ENCODE results near the gene ABCA4. TPM values are rescaled to one million over a fixed set of nuclear protein-coding genes. Genes with fewer than 3 reads are reported as not detected.
"Not testable (repeated sequence)": the region's sequence is repeated elsewhere in the genome, so short reads cannot be mapped to it uniquely, and the experiment has no call there.

Gene ABCA4
- not detected for total RNA-seq

DNA sequence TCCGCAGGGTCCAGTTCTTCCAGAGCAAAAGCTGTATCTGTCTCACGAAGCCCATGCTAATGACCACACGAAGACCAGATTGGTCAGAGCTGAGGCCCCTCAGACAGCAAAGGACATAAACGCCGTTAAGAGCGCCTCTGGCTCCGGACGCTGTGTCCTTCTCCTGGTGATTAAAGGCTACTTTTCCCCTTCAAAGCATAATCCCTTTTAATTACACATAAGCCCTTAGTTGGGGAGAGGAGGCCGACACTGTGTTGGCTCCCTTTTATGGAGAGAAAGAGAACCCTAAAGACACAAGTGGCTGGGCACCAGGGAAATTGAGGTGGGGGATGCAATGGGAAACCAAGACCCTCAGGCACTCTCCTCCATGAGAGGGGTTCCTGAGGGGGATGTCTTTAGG, at the start of gene ABCA4:
ABCA4 (minus strand) TSS at position 158 of the 400 bp plus-strand sequence; CDS start at position 55, 103 bp downstream.
- ATAC-seq, result no peak
- H3K36me3 Mint-ChIP-seq, result no peaks in the 10 kb centered on the region

DNA sequence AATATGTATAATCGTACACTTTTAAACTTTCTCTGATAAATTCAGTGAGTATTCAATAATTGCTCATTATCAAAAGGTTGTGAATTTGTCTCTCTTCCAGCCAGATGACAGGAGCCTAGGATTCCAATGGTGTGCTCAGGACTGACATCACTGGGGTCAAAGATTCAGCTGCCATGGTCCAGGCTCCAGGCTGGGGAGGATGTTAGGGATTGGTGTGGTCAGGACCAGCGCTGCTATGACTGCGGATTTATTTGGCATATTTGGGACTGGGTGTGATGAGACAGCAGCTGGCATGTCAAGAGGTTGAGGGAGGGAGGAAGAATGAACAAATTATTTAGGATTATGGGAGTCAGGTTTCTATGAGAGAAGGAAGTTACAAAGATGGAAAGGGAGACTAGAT, 48.2 kb upstream of the ABCA4 start:
- DNase-seq (ENCODE audit: low spot score in 2 of 2) (no peak), ATAC-seq (no peak)
- H3K27ac Mint-ChIP-seq, result no peak overlapping the region
- no peaks in the 10 kb centered on the region for H3K9me3 Mint-ChIP-seq
- H3K36me3 Mint-ChIP-seq, result no peaks in the 10 kb centered on the region

More for the DNA sequence above, at the start of gene ABCA4:
- H3K27ac Mint-ChIP-seq, result no peak within 1 kb of the TSS
- no peak for DNase-seq (ENCODE audit: low spot score in 2 of 2)
- no peaks in the 10 kb centered on the region for H3K9me3 Mint-ChIP-seq

DNA sequence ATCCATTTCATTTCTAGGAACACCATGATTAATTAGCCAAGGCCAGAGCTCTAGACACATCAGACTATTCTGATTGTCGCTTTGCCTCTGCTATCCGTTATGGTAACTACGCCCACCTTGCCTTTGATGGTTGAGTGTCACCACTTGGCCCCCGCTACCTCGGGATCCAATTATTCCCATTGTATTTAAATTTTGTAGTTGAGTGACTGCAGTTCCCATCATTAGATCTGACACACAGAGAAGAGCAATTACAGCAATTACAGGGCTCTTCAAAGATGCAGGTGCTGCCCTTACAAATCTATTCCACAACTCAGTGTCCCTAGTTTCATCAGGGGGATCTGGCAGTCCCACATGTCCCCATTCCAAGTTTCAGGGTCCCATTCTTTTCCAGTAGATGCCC, 44.9 kb upstream of the ABCA4 start:
- H3K27ac Mint-ChIP-seq, result no peak overlapping the region
- DNase-seq (ENCODE audit: low spot score in 2 of 2) (no peak), ATAC-seq (no peak)
- H3K36me3 Mint-ChIP-seq, result no peaks in the 10 kb centered on the region
- H3K9me3 Mint-ChIP-seq, result no peaks in the 10 kb centered on the region

DNA sequence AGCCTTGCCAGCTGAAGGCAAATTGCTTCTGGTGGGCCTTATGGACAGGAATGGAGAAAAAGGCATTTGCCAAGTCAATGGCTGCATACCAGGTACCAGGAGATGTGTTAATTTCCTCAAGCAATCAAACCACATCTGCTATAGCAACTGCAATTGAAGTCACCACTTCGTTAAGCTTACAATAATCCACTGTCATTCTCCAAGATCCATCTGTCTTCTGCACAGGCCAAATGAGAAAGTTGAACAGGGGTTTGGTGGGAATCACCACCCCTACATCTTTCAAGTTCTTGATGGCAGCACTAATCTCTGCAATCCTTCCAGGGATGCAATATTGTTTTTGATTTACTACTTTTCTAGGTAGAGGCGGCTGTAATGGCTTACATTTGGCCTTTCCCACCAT, 43.9 kb upstream of the ABCA4 start:
- not testable (repeated sequence) for ATAC-seq; H3K36me3 Mint-ChIP-seq; DNase-seq (ENCODE audit: low spot score in 2 of 2); H3K9me3 Mint-ChIP-seq; H3K27ac Mint-ChIP-seq

DNA sequence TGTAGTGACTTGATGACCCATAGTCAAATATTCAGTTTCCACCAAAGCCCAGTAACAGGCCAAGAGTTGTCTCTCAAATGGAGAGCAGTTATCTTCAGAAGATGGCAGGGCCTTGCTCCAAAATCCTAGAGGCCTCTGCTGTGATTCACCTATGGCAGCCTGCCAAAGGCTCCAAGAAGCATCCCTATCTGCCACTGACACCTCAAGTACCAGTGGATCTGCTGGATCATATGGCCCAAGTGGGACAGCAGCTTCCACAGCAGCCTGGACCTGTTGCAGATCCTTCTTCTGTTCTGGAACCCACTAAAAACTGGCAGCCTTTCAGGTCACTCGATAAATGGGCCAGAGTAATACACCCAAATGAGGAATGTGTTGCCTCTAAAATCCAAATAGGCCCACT, 43.2 kb upstream of the ABCA4 start:
- not testable (repeated sequence) for H3K9me3 Mint-ChIP-seq; DNase-seq (ENCODE audit: low spot score in 2 of 2); H3K27ac Mint-ChIP-seq; ATAC-seq; H3K36me3 Mint-ChIP-seq

DNA sequence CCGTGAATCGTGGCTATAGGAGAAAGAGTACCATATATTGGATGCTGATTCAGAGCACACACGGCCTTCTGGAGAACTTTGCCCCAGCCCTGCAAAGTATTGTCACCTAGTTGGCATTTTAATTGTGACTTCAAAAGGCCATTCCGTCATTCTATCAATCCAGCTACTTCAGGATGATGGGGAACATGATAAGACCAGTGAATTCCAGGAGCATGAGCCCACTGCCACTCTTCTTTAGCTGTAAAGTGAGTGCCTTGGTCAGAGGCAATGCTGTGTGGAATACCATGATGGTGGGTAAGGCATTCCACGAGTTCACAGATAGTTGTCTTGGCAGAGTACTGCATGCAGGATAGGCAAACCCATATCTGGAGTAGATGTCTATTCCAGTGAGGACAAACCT, 42.3 kb upstream of the ABCA4 start:
- ATAC-seq; H3K36me3 Mint-ChIP-seq; DNase-seq (ENCODE audit: low spot score in 2 of 2); H3K27ac Mint-ChIP-seq; H3K9me3 Mint-ChIP-seq: not testable (repeated sequence)

DNA sequence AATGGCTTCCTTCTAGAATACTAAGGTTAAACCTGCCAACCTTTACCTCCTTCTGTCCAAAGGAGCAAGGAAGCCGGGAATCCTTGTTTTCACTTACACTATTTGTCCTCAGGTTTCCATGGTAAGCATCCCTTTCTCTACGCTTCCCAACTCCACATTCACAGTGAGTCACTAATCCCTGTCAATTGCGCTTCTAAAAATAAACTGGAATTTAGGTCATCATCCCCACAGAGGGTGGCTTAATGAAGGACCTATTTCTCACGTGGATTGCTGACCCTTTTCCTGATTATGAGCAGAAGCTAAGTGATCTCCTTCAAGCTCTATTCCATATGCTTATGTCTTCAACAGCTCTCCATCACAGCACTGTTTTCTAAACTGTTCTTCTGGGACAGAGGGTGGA, 39.9 kb upstream of the ABCA4 start:
- ATAC-seq, result no peak
- no peak overlapping the region for H3K27ac Mint-ChIP-seq
- no peaks in the 10 kb centered on the region for H3K36me3 Mint-ChIP-seq
- DNase-seq (ENCODE audit: low spot score in 2 of 2), result no peak
- H3K9me3 Mint-ChIP-seq, result no peaks in the 10 kb centered on the region

DNA sequence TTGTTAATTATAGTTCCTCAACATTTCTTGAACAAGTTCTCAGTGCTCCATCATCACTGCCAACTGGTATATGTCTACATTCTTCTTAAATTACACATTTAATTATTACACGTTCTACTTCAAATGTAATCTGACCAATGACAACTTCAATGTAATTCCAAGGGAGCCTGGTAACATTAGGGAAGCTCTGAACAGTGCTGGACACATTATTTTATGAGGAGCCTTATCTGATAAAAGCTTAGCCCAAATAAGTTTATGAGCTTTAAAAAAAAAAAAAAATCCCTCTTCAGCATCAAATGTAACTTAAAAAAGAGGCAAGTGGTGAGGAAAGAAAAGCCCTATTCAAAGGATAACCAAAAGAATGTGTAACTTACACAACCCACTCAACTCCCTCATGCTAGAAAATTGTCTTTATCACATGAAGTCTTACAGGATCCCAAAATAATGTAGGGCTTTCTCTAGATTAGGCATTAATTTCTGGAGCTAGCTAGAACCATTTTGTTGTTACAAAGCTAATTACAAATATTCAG, 35.2 kb upstream of the ABCA4 start:
- no peaks in the 10 kb centered on the region for H3K36me3 Mint-ChIP-seq
- H3K9me3 Mint-ChIP-seq, result no peaks in the 10 kb centered on the region
- no peak for ATAC-seq

DNA sequence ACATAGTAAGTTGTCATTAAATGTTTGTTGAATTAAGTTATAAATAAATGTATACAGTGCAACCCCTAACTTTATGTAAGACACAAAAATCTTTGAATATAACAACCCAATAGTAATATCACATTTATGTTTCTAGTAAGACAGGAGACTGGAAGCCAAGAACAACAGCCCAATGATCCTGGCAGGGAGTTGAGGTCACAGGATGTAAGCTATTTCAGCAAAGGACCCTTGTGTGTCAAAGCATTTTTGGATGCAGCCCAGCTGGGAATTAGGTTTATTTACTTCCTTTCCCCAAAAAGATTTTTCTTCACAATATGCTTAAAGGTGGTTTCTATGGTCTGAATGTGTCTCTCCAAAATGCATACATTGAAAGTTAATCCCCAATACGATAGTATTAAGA, 34.0 kb upstream of the ABCA4 start:
- no peak for DNase-seq (ENCODE audit: low spot score in 2 of 2)
- no peak for ATAC-seq
- no peak overlapping the region for H3K27ac Mint-ChIP-seq
- H3K36me3 Mint-ChIP-seq, result no peaks in the 10 kb centered on the region
- no peaks in the 10 kb centered on the region for H3K9me3 Mint-ChIP-seq

More for the DNA sequence above, 35.2 kb upstream of the ABCA4 start:
- no peak overlapping the region for H3K27ac Mint-ChIP-seq
- DNase-seq (ENCODE audit: low spot score in 2 of 2), result no peak

DNA sequence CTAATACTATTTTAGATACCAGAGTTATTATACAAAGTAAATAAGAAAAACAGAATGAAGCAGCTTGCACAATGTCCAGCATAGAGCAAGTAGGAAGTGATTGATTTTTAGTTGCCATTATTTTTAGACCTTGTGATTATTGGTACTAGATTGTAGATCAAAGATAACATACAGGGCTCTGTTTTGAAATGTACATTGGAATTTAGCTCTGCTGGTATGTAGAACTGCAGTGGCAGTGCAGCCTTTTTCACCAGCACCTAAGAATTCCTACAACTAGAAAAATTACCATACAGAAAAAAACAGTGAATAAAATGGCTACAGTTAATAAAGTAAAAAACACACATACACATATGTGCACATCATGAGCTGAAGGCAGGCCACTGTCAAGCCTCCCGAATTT, 32.2 kb upstream of the ABCA4 start:
- Mint-ChIP-seq H3K36me3 (no peaks in the 10 kb centered on the region), H3K9me3 (no peaks in the 10 kb centered on the region), H3K27ac (no peak overlapping the region)
- ATAC-seq, result no peak
- no peak for DNase-seq (ENCODE audit: low spot score in 2 of 2)

DNA sequence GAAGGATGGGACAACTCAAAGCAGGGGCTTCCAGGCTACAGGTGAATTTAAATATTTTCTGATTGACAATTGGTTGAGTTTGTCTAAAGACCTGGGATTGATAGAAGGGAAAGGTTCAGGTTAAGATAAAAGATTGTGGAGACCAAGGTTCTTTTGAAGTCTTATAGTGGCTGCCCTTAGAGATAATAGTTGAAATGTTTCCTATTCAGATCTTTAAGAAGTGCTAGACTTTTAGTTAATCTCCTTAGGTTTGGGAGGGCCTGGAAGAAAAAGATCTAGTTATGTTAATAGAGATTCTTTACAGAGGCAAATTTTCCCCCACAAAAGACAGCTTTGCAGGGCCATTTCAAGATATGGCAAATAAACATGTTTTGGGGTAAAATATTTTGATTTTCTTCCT, 28.2 kb upstream of the ABCA4 start:
- H3K9me3 Mint-ChIP-seq; H3K36me3 Mint-ChIP-seq; ATAC-seq; H3K27ac Mint-ChIP-seq; DNase-seq (ENCODE audit: low spot score in 2 of 2): not testable (repeated sequence)

DNA sequence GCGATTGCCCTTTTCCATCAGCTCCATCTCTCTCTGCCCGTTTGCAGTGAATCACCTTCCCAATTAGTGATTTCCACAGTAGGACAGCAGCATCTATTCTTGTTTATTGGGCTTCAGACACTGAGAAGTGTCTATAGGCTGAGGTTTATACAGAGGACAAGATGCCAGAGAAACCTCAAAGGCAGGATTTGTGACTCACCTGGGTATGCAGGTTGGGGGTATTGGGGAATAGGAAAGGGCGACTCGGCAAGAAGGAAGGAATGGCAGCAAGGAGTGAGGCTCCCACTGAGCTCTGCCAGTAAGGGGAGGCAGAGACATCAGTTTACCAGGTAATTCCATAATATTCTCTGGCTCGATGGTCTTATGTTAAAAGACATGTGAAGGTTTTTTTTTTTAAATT, 25.3 kb upstream of the ABCA4 start:
- no peak for ATAC-seq
- Mint-ChIP-seq H3K9me3 (no peaks in the 10 kb centered on the region), H3K36me3 (no peaks in the 10 kb centered on the region), H3K27ac (no peak overlapping the region)
- no peak for DNase-seq (ENCODE audit: low spot score in 2 of 2)

DNA sequence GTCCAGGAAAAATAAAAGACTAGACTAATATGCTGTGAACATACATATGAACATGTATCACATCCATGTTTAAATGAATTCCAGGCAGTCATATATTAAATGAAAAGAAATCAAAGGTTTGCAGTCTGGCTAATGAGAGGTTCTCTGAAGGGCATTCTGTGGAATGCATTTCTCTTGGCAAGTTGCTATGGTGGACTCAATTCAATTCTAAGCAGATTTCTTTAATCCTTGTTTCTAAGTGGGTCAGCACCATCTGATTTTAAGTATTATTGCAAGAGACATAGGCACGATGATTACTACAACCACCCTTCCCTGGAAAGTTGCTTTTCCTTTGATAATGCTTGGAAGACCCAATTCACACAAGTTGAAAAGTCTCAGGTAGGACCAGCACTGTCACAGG, 23.9 kb upstream of the ABCA4 start:
- no peaks in the 10 kb centered on the region for H3K9me3 Mint-ChIP-seq
- no peak overlapping the region for H3K27ac Mint-ChIP-seq
- DNase-seq (ENCODE audit: low spot score in 2 of 2) (no peak), ATAC-seq (no peak)
- H3K36me3 Mint-ChIP-seq, result no peaks in the 10 kb centered on the region

DNA sequence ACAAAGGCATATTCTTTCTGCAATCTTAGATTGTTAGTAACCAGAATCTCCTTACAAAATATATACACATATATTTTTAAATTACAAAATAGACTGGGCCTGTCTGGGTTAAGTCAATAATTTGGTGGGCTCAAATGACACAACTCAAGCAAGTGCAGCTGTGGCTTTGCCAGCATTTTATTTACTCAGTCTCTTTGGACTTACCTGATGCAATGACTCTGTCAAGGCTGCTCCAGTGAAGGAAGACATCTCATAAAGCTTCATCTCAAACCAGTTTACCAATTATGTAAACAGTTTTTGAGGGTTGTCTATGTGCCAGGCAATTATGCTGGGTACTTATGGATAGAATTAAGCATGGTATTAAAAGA, 22.8 kb upstream of the ABCA4 start:
- no peak overlapping the region for H3K27ac Mint-ChIP-seq
- ATAC-seq, result no peak
- no peaks in the 10 kb centered on the region for H3K36me3 Mint-ChIP-seq
- peaks cover 0 to 6% of the 10 kb centered on the region in 2 donors for H3K9me3 Mint-ChIP-seq
- no peak for DNase-seq (ENCODE audit: low spot score in 2 of 2)

DNA sequence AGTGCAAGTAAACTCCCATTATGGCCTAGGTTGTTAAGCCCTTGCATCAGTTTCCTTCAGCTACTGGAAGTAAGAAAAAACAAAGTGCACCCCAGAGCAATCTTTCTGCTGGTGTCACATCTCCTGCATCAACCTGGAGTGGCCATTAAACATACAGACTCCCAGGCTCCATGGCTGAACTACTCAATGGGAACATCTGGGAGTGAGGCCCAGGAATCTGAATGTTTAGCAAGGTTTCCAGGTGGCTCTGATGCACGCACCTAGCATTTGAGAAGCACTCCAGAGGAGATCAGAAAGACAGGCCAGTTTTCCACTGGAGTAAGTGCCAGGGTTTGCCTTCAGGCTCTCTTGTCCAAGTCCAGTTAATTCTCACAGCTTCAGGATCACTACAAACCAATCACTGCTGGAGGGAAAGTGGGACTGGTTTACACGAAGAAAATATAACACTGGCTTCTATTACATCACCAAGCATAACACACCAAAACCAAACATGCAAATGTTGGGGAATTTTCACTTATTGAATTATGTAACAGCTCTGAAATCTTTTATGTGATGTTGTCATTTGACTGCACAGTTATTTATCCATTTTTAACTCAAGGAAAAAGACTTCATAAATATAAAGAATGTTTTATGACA, 22.3 kb upstream of the ABCA4 start:
- ATAC-seq (no peak), DNase-seq (ENCODE audit: low spot score in 2 of 2) (no peak)
- Mint-ChIP-seq H3K36me3 (no peaks in the 10 kb centered on the region), H3K27ac (no peak overlapping the region), H3K9me3 (peaks cover 0 to 6% of the 10 kb centered on the region in 2 donors)

DNA sequence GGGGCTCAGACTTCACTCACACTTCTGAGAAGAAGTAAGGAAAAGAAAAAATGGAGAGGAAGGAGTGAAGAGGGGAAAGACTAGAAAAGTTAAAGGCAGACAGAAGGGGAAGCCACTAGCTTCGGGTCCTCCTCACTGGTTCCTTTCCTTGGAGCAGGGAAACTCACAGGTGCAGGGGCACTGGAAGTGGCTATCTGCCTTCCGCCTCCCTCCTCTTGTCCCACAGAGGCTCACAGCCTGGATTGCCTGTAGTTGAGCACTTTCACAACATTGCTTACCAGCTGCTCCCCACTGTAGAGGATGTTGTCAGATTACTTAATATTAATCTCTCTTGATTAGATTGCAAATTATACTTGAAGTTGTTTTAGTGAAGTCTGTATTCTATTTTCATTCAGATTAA, 21.6 kb upstream of the ABCA4 start:
- ATAC-seq, result no peak
- DNase-seq (ENCODE audit: low spot score in 2 of 2), result no peak
- H3K9me3 Mint-ChIP-seq, result peaks cover 0 to 6% of the 10 kb centered on the region in 2 donors
- no peak overlapping the region for H3K27ac Mint-ChIP-seq
- no peaks in the 10 kb centered on the region for H3K36me3 Mint-ChIP-seq

DNA sequence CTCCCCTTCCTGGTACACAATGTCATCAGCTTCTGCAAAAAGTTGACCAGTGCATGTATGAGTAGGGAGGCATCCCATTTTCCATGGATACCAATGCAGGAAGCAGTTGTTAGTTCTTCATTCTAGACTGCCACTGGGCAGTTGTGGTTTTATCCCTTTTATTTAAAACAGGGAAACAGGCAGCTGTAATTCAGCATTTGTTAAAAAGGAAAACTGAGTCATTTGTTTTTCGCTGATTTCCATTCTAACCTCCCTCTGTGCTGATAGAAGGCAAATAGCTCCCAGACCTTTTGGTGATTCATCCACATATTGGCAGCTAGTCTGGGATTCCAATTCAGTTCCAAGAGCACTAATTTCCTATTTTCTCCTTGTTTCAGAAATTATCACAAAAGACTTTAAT, 21.1 kb upstream of the ABCA4 start:
- Mint-ChIP-seq H3K9me3 (peaks cover 0 to 6% of the 10 kb centered on the region in 2 donors), H3K36me3 (no peaks in the 10 kb centered on the region), H3K27ac (no peak overlapping the region)
- DNase-seq (ENCODE audit: low spot score in 2 of 2), result no peak
- ATAC-seq, result no peak

DNA sequence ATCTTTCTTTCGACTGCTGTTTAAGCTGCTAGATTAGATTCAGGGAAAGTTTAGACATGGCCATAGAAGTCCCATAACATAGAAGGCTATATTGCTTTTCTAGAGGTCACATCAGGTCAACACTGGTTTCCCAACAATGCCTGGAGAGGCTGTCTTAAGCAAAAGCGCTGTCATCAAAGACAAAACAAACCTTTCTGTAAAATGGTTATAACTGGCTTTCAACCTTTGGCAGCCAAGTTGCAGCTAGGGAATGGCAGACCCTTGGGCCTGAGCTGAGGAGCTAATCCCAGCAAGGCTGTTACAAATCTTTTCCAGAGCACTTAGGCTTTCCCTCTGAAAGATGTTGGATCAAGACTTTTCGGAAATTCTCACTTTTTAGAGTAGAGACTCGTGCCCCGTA, 11.2 kb upstream of the ABCA4 start:
- H3K27ac Mint-ChIP-seq, result no peak overlapping the region
- peaks cover 4 to 7% of the 10 kb centered on the region in 2 donors for H3K9me3 Mint-ChIP-seq
- peaks cover 0 to 7% of the 10 kb centered on the region in 2 donors for H3K36me3 Mint-ChIP-seq
- no peak for ATAC-seq
- DNase-seq (ENCODE audit: low spot score in 2 of 2), result no peak
